GM10266 (cell line): ENCODE results near the gene EYS.

Source experiments
- DNase-seq: peaks from one replicate; pipeline ENCODE4 v3.0.0; 2012; ENCODE audit errors: extremely low spot score
- TF ChIP-seq, protein P1 (sequence below): IDR thresholded peaks from 2 replicates; pipeline ENCODE4 v1.5.1; 2012; ENCODE audit warnings: mild to moderate bottlenecking, low read depth; ENCODE audit not compliant: control insufficient read depth, insufficient read depth; ENCODE audit errors: missing control alignments

The EYS gene

DNA sequence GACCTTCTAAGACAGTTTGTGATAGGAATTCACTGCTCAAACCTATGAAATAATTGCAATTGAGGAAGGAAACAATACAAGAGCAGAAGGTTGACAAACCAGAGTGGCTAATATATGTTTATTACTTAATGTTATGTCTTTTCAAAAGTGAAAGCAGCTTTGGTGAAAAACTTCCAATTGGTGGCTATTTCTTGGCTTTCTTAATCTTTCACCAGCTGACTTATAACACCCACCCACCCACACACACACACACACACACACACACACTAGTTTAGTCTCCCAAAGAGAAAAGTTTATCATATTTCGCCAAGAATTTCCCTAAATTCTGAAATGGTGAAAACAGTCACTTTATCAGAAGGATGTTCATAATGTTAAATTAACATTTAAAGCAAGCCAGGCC, 583.5 kb downstream of the EYS start:
- DNase-seq: no peak
- TF ChIP-seq, protein P1, sequence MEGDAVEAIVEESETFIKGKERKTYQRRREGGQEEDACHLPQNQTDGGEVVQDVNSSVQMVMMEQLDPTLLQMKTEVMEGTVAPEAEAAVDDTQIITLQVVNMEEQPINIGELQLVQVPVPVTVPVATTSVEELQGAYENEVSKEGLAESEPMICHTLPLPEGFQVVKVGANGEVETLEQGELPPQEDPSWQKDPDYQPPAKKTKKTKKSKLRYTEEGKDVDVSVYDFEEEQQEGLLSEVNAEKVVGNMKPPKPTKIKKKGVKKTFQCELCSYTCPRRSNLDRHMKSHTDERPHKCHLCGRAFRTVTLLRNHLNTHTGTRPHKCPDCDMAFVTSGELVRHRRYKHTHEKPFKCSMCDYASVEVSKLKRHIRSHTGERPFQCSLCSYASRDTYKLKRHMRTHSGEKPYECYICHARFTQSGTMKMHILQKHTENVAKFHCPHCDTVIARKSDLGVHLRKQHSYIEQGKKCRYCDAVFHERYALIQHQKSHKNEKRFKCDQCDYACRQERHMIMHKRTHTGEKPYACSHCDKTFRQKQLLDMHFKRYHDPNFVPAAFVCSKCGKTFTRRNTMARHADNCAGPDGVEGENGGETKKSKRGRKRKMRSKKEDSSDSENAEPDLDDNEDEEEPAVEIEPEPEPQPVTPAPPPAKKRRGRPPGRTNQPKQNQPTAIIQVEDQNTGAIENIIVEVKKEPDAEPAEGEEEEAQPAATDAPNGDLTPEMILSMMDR: no peak

DNA sequence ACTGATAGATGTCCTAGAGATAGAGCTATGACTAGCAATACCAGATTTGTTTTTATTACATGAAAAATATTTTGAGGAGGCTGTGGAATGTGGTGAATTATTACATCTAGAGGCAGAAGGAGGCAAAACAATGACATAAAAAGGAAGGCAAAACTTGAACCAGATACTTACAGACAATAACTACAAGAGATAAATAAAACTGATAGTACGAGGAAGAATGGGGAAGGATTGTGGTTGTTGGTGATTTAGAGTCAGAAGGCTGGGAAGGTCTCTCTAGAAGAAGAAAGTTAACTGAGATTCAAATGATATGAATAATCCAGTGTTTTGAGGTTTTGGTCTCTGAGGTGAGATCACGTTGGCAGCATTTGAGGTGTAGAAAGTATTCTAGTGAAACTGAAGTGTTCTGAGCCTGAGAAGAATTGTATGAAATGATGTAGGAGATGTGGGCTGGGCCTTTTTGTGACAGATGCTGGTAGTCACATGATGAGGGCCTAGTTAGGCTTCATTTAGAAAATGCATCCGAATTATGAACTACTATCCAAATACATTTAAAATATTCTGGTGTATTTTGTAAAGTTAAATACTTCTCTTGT, 589.1 kb downstream of the EYS start:
- no peak for DNase-seq
- TF ChIP-seq, protein P1: no peak

DNA sequence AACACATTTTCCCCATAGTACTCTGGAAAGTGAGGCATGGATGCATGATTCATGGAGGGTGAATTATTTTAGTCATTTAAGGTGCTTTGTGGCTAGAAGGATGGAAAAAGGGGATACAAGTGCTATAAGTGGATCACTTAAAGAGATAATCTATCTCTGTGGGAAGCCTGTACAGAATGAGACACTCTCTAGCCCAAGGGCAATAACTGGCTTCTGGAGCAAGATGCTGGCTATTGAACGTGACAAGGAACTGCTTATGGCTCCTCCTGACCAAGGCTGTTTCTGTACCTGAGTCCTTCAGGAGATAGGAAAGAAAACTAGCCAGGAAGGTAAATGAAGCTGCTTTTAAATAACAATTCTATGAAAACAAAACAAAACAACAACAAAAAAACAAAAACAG, 590.7 kb downstream of the EYS start:
- no peak for DNase-seq

DNA sequence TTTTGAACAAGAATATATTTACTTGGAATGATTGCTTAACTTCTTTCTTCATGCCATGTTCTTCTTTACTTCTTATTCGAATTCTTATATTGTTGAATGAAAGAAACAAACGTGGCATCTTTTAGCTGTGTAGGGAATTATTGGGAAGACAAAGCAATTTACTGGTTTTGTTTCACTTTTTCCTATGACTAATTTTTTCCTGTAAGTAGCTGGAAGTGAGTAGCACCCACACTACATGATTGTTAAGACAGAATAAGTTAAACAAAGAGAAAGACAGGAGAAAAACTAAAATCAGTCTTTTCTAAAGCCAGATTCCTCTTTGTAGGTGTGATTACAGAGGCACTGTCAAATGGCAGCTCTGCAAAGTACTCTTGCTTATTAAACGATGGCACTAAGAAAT, 593.4 kb downstream of the EYS start:
- TF ChIP-seq, protein P1: no peak
- no peak for DNase-seq

More for the DNA sequence above, 590.7 kb downstream of the EYS start:
- TF ChIP-seq, protein P1: no peak

DNA sequence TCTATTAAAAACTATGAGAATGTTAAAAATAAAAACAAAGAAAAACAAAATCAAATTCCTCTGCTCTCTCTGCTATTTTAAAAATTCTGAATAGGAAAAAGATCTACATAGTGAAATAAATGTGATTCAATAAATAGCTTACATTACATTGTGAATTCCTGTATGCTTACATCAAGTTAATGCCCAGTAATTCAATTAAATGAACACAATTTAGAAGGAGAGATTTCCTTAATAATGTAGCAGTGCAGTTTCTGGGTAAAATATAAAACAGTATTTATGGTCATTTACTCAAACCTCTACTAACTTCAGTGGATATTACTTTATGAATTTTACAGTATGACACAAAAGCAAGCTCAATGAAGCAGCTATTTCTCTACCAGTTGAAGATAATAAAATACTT, 594.6 kb downstream of the EYS start:
- TF ChIP-seq, protein P1: no peak
- no peak for DNase-seq

DNA sequence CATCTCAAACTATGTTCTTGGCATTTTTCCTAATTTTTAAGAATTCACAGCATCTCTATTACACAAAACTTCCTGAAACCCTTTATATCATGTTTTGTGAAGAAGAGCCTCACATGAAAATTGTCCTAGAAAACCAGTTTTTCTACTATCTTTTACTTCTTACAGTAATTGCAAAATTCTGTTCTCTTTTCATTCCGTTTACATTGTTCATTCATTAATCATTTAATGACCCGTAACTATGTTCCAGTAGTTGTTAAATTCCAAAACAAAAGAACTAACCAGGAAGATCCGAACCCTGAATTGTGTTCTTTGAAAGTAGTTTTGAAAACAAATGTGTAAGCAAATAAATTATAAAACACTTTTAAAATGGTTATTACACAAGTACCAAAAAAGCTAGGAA, 597.0 kb downstream of the EYS start:
- TF ChIP-seq, protein P1: no peak
- DNase-seq: no peak

DNA sequence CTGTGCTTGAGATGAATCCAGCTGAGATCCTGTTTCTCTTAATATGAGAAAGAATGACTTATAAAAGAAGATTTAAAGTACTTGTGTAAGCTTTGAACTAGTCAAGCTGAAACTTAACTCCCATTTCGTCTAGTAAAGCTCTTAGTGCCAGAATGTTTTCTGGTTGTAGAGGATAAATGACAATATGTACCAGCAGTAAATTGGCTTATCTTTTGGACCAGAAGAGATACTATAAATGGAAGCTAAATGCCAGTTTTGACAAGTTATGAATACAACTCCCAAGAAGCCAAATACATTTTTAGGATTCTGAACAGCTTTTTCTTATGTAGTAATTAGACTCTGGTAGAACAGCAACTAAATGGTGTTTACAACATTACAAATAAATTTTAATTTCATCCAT, 608.7 kb downstream of the EYS start:
- TF ChIP-seq, protein P1: no peak
- DNase-seq: no peak
